Left ventricle myocardium superior (tissue), 1 donor: ENCODE data around the gene UBXN7. TPM values are rescaled to one million over a fixed set of nuclear protein-coding genes. Genes with fewer than 3 reads are reported as not detected.
A peak's percentile ranks its signal among the peaks of the same experiment; 100 is the strongest.
"Not testable (repeated sequence)": the region's sequence is repeated elsewhere in the genome, so short reads cannot be mapped to it uniquely, and the experiment has no call there.

ENCODE experiments used
- ATAC-seq: fragments of 200-7000 bp; cut with Tn5 transposase; one replicate; pipeline ENCODE4 v1.9.1; 2020; ENCODE audit warnings: mild to moderate bottlenecking, moderate library complexity
- DNase-seq: peaks from one replicate; pipeline ENCODE4 v3.0.0-alpha.2; 2020
- intact Hi-C: fragments of 100-400 bp; cut with micrococcal nuclease; formaldehyde crosslinking; loops from one replicate; pipeline ENCODE4 v1.11.0; 2022
- long read RNA-seq: library from polyadenylated mRNA; unstranded; transcript quantifications from one replicate; pipeline ENCODE4 v2.0.0, GENCODE V29; 2021
- total RNA-seq: library from RNA; stranded (reverse); fragmentation: NEBNext Ultra II Directional; extraction: Animal tissue kit (Norgen Biotek cat#: 25700); gene quantifications from one replicate; pipeline ENCODE4 v1.2.1, GENCODE V29; 2021
- donor health status: DM: no; HTN: yes; CAD: no; lungs with severe emphysema.

UBXN7 gene
- 36.0 TPM for total RNA-seq
- long read RNA-seq, full-length matches to known transcripts: 3 of 7 reads
- long read RNA-seq, partial matches to known transcripts: 0 of 7 reads
- long read RNA-seq, other reads (novel, unspliced or antisense): 4 of 7 reads

DNA sequence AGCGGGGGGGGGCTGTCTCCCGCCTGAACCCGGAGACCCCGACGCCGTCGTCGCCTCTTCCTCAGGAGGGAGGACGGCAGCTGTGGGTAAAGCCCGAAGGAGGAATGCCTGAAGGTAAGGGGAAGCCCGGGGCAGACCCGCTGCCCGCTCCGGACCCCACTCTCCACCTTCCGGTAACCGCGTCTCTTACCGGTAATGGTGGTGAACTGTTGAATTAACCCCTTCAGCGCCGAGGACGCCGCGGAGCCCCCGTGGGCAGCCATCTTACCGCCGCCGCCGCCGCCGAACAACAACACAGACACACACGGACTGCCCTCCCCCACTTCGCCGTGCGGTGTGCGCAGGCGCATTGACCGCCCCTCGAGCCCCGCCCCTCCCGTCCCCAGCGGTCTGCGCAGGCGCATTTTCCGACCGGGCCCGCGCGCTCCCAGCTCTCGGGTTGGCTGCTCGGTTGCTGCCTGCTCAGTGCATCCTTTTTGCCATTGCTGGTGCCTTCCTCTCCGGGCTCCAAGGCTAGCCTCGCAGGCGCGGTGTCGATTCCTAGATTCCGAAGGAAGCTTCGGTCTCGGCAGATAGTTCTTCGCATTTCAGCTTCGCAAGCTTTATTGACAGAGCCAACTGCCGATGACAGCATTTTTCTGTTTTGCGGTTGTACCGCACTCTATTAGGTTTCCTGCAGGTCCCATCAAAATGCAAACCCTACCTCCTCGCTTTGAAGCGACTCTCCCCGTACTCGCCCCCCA is at the start of gene UBXN7:
Gene UBXN7, minus strand, starts transcription at position 291 of the 743 bp plus-strand sequence. Its CDS starts 28 bp downstream, at position 263.
- DNase-seq: peak; percentile 97
- peak; percentile 97 for ATAC-seq
- intact Hi-C loops: no loop called here

DNA sequence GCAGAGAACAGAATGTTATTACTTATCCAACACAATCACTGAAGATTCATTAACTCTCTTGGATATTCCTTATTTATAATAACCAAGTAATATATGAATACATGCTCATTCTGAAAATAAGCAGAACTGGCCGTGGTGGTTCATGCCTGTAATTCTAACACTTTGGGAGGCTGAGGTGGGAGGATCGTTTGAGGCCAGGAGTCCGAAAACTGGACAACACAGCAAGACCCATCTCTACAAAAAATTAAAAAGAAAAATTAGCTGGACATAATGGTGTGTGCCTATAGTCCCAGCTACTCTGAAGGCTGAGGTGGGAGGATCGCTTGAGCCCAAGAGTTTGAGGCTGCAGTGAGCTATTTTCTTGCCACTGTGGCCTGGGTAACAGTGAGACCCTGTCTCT is 45.5 kb upstream of the UBXN7 start:
- DNase-seq: no peak
- intact Hi-C loops: no loop called here
- ATAC-seq: no peak

- intact Hi-C loops: no loop called here
- no peak for DNase-seq
- no peak for ATAC-seq
Measured at GRCh38 chr3:196472286-196472685, 40.1 kb upstream of the UBXN7 start.

- ATAC-seq (no peak), DNase-seq (no peak)
- intact Hi-C loops: no loop called here
Measured at GRCh38 chr3:196471551-196471950, 39.3 kb upstream of the UBXN7 start.

DNA sequence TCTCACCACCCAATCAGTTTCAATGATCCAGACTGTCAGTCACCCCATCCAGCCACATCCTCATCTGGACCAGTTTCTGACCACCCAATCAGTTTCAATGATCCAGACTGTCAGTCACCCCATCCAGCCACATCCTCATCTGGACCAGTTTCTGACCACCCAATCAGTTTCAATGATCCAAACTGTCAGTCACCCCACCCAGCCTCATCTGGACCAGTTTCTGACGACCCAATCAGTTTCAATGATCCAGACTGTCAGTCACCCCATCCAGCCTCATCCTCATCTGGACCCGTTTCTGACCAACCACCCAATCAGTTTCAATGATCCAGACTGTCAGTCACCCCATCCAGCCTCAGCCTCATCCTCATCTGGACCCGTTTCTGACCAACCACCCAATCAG is 38.0 kb upstream of the UBXN7 start:
- not testable (repeated sequence) for ATAC-seq, DNase-seq

DNA sequence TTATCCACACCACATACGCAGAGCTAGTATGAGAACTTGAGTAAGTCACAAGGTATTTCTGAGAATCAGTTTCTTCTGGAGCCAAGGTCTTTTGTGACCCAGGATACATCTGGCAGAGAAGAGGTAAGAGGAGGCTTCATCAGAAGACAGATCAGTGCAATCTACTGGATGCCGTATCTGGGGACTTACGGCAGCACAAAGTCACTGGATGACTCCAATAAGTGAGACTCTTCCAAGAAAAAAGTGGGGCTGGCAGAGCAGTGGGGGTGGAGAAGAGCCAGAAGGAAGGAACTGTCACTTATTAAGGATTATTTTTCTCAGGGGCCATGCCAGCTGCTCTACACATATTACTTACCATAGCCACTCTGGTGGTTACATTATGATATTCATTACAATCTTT is 31.6 kb upstream of the UBXN7 start:
- intact Hi-C loops: no loop called here
- no peak for ATAC-seq
- no peak for DNase-seq

More for the DNA sequence above, 38.0 kb upstream of the UBXN7 start:
- intact Hi-C loops: not testable (repeated sequence)

DNA sequence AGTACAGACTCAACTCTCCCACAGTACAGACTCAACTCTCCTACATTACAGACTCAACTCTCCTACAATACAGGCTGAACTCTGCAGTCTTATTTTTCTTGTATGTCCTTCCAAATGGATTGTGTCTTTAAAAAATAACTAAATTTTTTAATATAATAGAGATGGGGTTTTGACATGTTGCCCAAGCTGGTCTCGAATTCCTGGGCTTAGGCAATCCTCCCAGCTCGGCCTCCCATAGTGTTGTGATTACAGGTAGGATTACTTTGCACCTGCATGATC is 31.2 kb upstream of the UBXN7 start:
- DNase-seq: no peak
- intact Hi-C loops: no loop called here
- ATAC-seq: no peak

- intact Hi-C loops, ATAC-seq, DNase-seq: not testable (repeated sequence)
Measured at GRCh38 chr3:196462680-196463477, 30.7 kb upstream of the UBXN7 start.

- ATAC-seq (no peak), DNase-seq (no peak)
- intact Hi-C loops: no loop called here
Measured at GRCh38 chr3:196458063-196458462, 25.8 kb upstream of the UBXN7 start.

- ATAC-seq, DNase-seq, intact Hi-C loops: not testable (repeated sequence)
Measured at GRCh38 chr3:196457470-196457869, 25.2 kb upstream of the UBXN7 start.

GRCh38 chr3:196454935-196455334 is 22.7 kb upstream of the UBXN7 start:
- intact Hi-C loops: no loop called here
- ATAC-seq (peak; percentile 66), DNase-seq (no peak)

DNA sequence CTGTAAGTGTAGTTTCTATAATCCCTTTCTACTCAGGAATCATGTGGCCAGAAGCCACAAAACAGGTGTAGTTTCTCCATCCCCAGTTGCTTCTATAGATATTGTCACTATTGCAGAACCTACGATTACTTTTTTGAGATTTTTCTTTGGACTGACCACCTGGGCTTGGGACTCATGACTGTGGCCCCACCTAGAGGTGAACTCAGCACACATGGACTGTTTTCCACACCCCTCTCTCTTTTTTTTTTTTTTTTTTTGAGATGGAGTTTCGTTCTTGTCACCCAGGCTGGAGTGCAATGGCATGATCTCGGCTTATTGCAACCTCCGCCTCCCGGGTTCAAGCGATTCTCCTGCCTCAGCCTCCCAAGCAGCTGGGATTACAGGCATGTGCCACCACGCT is 13.2 kb upstream of the UBXN7 start:
- DNase-seq, ATAC-seq, intact Hi-C loops: not testable (repeated sequence)

- ATAC-seq (no peak), DNase-seq (no peak)
- intact Hi-C loops: no loop called here
Measured at GRCh38 chr3:196444500-196444894, 12.3 kb upstream of the UBXN7 start.

DNA sequence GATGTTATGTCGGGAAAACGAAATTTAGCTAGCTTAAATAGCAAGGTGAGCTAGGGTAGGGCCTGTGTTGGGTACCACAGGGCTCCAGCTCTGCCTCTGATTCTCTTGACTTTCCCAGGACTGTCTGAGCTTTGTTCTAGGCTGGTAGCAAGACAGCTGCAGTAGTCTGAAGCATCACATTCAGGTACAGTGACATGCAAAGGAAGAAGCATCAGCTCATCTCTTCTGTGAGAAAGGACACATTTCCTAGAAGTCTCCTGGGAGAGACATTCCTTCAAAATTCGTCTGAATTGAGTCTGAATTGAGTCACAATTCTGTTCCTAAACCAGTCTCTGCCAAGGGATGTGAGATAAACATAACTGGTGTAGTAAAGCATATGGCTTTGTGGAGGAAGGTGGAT is 8.5 kb upstream of the UBXN7 start:
- intact Hi-C loops: no loop called here
- ATAC-seq (no peak), DNase-seq (no peak)

DNA sequence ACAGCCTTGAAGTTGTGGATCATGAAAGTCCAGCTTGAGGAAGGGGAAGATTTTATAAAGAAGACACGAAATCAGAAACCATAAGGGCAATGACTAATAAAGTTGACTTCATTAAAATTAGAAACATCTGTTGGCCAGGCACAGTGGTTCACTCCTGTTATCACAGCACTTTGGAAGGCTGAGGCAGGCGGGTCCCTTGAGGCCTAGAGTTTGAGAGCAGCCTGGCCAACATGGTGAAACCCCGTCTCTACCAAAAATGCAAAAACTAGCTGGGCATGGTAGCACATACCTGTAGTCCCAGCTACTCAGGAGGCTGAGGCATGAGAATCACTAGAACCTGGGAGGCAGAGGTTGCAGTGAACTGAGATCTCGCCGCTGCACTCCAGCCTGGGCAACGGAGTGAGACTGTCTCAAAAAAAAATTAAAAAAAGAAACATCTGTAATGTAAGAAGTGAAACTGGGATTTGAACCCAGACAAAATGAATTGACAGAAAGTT is 7.9 kb upstream of the UBXN7 start:
- intact Hi-C loops: no loop called here
- ATAC-seq (peak; percentile 74), DNase-seq (peak; percentile 62)

DNA sequence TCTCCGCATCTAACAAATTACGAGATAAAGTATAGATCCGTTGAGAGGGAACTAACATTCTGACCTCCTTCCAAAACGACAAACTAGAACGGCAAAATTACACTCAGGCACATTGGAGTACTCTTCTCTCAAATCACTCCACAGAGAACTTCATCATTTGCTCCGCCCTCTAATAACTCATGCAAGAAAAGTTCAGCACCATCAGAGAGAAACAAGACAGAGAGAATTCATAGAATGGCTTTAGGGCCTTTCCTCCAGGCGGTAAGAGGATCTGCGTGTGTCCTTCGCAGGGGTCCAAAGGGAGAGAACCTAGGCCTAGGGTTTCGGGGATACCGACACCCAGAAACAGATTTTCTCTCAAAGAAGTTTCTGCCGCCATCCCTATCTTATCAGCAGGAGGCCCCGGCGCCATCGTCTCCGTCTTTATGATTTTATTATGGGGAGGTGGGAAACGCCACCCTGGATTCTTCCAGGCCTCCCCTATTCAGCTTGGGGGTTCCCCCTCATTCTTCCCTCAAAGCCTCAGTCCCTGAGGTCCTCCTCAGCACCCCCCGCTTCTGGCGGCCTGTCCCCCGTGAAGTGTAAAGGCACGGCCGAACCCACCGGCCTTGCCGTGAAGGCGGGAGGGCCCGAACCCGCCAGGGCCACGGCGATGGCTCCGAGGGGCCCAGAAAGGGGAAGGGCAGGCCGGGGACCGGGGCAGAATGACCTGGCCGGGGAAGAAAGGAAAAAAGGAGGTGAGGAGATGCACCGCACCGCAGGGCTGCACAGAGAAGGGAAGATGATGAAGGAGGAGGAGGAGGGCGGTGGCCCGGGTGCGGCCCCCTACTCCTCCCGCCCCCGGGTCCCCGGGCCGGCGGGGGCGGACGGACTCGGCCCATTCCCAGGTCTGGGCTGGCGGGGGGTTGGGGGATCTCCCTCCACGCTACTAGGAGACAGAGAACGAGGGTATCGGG is 768 bp downstream of the UBXN7 start:
- no peak for DNase-seq
- intact Hi-C loops: no loop called here
- peak; percentile 54 for ATAC-seq

- intact Hi-C loops: no loop called here
- DNase-seq (no peak), ATAC-seq (no peak)
Measured at GRCh38 chr3:196428041-196428440, 4.2 kb downstream of the UBXN7 start.

GRCh38 chr3:196424421-196424820 is 7.8 kb downstream of the UBXN7 start:
- intact Hi-C loops, DNase-seq: not testable (repeated sequence)

More at GRCh38 chr3:196424421-196424820, 7.8 kb downstream of the UBXN7 start:
- ATAC-seq: not testable (repeated sequence)
